LNCaP clone FGC (cell line): ENCODE results near the gene DMXL2.

Experiments used
- DNase-seq: peaks from one replicate; pipeline ENCODE4 v3.0.0-alpha.2; 2011; ENCODE audit warnings: low read depth
- H3K4me3 ChIP-seq: 2 replicates; pipeline ENCODE4 v1.5.1; 2011; ENCODE audit warnings: mild to moderate bottlenecking, low read depth, low read length, control low read depth
- TF ChIP-seq, protein P1 (sequence below): IDR thresholded peaks from 2 replicates; pipeline ENCODE4 v1.5.1; 2012; ENCODE audit warnings: mild to moderate bottlenecking; ENCODE audit not compliant: control insufficient read depth, insufficient read depth; ENCODE audit errors: extremely low read depth

Gene DMXL2

DNA sequence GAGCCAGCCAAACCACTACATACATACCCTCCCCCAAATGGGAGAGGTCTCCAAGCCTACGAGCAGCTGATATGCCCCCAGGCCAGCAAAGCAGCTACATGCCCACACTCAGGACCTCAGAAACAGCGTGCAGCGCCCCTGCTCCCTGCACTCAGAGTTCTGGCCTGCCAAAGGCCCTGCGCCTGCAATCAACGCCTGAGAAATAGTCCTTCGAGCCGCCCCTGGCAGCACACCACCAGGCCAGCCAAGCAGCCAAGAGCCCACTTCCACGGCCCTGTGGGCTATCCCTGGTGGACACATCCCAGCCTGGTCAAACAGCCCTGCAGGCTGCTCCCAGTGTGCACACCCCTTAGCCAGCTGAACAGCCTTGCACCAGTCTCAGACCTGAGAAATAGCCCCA is 139.1 kb downstream of the DMXL2 start:
- TF ChIP-seq, protein P1, sequence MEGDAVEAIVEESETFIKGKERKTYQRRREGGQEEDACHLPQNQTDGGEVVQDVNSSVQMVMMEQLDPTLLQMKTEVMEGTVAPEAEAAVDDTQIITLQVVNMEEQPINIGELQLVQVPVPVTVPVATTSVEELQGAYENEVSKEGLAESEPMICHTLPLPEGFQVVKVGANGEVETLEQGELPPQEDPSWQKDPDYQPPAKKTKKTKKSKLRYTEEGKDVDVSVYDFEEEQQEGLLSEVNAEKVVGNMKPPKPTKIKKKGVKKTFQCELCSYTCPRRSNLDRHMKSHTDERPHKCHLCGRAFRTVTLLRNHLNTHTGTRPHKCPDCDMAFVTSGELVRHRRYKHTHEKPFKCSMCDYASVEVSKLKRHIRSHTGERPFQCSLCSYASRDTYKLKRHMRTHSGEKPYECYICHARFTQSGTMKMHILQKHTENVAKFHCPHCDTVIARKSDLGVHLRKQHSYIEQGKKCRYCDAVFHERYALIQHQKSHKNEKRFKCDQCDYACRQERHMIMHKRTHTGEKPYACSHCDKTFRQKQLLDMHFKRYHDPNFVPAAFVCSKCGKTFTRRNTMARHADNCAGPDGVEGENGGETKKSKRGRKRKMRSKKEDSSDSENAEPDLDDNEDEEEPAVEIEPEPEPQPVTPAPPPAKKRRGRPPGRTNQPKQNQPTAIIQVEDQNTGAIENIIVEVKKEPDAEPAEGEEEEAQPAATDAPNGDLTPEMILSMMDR: no peak
- no peak for DNase-seq
- H3K4me3 ChIP-seq: no peak overlapping the region

DNA sequence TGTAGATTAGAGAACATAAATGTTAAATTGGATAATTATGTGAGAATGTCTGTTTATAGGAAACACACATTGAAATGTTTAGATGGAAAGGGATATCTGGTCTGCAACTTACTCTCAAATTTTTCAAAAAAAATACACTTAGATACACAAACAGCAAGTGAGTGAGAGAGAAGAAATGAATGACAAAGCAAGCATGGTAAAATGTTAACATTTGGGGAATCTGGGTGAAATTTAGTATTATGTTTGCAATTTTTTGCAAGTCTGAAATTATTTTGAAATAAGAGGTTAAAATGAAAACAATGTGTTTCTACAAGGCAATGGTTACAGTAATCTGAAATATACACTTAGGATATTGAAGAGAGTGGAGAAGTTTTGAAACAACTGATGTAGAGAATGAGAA is 146.8 kb downstream of the DMXL2 start:
- TF ChIP-seq, protein P1: no peak
- no peak overlapping the region for H3K4me3 ChIP-seq
- no peak for DNase-seq

DNA sequence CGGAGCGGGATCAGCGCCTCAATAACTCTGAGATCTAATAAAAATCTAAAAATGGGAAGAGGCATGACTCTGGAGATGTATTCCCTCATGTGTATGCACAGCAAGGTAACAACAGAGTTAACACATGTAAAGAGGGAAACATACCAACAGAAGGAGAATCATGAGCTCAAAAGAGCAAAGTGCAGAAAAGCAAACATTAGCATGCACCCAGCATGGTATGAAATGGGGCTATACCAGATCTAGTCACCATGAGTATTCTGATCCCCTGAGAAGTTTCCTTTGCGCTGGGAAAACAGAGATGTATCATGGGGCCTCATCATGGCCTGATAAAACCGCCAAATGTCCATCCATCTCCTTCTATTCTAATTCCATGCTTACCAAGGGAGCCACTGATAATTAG is 152.1 kb downstream of the DMXL2 start:
- H3K4me3 ChIP-seq: no peak overlapping the region
- DNase-seq: no peak
- TF ChIP-seq, protein P1: no peak

DNA sequence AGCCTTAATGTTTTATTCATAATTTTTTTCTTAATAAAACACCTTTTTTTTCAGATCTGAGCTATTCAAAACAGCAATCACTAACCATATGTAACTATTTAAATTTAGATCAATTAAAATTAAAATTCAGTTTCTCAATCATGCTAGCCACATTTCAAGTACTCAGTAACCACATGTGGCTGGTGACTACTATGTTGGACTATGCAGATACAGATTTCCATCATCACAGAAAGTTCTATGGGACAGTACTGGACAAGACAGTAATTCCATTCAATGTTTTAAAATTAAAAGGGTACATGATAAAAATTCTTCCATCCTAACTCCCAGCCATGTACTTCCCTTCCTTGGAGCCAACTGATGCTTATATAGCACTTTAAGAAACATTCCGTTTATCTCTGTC is 161.8 kb downstream of the DMXL2 start:
- DNase-seq: no peak
- TF ChIP-seq, protein P1: no peak
- no peak overlapping the region for H3K4me3 ChIP-seq

DNA sequence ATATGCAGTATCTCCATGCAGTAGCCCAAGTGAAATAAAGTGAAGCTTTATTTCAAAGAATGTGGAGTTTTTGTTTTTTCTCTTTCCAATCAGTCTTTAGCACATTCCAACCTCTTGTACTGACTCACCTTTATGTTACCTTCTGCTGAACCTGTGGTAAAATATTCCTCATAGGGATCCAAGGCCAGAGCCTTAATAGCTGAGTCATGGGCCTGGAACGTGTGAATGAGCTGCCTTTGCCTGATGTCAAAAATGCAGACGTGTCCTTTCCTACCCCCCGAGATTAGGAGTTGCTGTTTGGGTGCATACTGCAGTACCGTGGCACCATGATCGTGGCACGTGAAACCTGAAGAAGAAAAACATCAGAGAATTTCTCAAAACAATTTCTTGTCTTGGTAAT is 172.6 kb downstream of the DMXL2 start:
- H3K4me3 ChIP-seq: no peak overlapping the region
- DNase-seq: no peak
- TF ChIP-seq, protein P1: no peak

DNA sequence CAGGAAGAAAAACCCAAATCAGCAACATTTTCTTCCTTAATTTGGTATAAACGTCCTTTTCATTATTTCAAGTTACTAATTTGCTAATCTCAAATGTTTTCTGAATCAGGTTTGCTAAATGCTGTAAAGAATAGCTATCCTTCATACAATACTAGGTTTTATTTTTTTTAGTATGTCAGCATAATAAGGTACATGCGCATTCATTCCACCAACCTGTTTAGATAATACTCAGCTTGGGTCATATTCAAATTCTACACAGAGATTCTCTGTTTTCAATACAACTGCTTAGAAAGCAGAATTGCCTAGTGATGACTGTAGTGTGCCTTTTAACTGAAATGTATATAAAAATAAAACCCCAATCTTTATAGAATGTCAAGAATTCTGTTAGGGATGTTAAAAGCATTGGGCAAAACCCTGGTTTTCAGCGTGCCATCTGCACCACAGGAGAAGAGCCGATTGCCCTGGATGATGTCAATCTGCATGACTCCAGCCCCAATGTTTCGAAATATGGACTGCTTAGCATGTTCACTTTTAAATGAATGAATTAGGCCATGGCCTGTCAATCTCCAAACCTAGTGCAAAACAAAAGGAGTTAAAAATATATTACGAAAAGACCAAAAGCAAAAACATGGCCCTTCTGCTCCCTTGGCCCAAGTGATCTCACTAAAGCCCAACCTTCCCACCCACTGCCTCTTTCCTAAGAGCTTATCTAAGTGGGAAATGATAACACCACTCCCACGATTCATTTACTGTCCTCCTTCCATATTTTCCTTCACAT is 173.8 kb downstream of the DMXL2 start:
- TF ChIP-seq, protein P1: no peak
- DNase-seq: no peak
- H3K4me3 ChIP-seq: no peak overlapping the region
